HG03135 (cell line): Measurements from ENCODE around the gene PLXNB2.
"Not testable (repeated sequence)": the region's sequence is repeated elsewhere in the genome, so short reads cannot be mapped to it uniquely, and the experiment has no call there.

Experiments
- ATAC-seq: cut with Tn5 transposase; IDR thresholded peaks from one replicate; pipeline ENCODE4 v1.9.1; 2021; ENCODE audit warnings: mild to moderate bottlenecking, moderate library complexity; ENCODE audit not compliant: unreplicated experiment

PLXNB2 gene

DNA sequence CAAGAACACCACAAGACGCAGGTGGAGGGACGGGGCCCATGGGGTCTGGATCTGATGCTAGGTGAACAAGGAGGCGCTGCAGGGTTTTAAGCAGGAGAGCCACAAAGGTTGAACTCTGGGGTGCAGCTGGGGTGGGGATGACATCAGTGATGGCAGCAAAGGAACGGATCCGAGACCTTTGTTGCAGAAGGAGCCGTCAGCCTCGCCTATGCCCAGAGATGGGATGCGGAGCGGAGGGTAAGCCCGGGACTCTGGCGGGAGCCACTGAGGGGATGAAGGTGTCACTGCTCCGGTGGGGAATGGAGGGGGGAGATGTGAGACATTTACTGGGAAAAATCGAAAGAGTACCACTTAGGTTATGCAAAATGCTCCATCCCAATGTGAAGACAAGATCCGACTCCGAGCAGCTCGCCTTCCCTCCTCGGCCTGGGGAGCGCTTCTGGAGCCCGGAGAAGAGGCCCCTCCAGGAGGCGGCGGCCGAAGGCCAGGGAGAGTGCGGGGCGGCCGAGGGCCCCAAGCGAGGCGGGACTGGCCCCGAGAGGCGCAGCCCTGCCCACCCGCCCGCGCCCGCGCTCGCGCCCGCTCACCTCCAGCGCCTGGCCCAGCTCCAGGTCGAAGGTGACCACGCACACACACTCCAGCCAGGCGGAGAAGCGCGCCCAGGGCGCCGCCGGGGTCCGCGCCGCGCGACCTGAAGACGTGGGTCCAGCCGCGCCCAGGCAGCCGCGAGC is 18.9 kb upstream of the PLXNB2 start:
- ATAC-seq = peak; percentile 22

DNA sequence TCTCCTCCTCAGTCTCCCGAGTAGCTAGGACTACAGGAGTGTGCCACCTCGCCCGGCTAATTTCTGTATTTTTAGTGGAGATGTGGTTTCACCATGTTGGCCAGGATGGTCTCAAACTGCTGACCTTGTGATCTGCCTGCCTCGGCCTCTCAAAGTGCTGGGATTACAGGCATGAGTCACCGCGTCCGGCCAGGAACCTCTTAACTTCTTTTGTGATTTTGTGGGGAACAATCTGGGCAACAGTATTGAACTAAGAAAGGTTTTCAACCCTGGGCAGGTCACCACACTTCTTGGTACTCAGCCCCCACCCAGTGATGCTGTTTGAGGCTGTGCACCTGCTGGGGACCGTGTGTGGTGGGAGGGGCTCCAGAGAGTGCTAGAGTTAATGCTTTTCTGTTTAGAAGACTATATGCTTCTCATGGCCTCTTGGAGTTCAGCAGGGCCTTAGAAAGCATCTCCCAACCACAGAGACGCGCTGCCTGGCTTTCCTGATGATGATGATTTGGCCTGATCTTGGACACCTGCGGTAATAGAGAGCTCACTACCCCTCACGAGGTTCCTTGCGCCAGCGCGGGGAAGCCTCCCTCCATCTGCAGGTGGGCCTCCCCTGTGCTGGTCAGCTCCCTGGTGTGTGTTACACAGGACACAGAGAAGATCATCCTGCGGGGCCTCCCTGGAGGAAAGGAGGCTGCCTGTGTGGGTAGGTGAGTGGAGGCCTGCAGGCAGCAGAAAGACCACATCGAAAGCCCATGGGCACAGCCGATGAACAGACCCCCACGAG is 18.2 kb upstream of the PLXNB2 start:
- ATAC-seq = no peak

DNA sequence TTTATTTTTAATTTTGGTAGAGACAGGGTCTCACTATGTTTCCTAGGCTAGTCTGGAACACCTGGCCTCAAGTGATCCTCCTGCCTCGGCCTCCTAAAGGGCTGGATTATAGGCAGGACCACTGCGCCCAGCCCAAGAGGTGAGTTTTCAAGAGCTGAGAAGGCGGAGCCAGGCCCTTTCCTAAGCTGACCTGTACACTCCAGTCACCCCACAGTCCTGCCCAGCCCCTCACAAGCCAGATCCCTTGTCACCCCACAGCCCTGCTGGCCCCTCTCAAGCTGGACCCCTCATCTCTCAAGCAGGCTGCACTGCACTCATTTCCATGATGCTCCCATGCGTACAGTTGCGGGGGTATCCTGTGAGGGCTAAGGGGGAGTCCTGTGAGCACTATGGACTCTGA is 16.5 kb upstream of the PLXNB2 start:
- no peak for ATAC-seq

DNA sequence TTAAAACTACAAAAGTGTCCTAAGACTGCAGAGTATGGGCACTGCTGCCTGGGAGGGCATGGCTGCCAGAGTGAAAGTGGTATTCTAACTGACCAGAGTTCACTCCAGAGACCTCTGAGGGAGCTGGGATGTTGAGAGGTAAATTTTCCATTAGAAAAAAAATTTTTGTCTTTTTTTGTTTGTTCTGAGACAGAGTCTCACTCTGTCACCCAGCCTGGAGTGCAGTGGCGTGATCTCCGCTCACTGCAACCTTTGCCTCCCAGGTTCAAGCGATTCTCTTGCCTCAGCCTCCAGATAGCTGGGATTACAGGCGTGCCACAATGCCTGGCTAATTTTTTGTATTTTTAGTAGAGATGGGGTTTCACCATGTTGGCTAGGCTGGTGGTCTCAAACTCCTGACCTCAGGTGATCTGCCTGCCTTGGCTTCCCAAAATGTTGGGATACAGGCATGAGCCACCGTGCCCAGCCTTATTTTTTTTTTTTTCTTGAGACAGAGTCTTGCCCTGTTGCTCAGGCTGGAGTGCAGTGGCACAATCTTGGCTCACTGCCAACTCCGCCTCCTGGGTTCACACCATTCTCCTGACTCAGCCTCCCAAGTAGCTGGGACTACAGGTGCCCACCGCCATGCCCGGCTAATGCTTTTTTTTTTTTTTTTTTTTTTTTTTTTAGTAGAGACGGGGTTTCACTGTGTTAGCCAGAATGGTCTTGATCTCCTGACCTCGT is 15.1 kb upstream of the PLXNB2 start:
- not testable (repeated sequence) for ATAC-seq

DNA sequence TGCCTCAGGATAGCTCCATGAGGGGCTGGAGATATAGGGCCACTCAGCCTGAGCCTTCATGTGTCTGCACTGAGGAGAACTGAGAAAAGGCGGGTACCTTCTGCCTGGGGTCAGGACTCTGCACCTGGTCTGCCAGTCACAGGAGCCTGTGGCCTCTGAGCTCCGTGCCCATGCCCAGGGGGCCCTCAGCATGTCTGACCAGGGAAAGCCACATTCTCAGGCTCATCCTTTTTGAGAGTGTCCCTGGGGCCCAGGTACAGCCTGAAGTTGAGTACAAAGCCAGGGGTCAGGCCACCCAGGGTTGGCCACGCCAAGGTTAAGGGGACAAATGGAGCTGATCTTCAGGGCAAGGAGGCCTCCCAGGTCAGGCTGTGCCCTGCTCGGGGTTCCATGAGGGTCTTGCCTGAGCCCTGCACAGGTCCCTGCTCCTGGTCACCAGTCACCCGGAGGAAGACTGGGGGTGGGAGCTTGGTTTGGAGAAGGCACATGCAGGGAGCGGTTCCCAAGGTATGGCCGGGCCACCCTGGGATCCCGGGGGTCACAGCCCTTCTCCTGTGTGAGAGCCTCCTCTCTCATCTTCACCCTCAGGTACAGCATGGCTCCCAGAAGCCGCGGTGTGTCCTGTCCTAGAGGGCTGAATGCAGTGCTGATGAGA is 13.4 kb upstream of the PLXNB2 start:
- ATAC-seq = no peak

DNA sequence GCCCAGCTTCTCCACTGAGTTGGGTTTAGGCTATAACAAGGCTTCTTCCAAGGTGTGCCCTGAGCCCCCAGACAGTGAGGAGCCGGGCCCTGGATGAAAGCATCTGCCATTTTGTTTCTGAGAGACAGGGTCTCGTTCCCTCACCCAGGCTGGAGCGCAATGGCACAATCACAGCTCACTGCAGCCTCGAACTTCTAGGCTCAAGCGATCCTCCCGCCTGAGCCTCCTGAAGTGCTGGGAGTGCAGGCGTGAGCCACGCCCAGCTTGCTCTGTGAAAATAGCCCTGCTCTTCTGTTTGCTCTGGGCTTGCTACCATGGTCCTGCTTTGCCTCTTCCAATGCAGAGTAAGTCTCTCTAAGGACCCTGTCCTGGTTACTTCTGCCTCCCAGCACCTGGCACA is 12.7 kb upstream of the PLXNB2 start:
- no peak for ATAC-seq

DNA sequence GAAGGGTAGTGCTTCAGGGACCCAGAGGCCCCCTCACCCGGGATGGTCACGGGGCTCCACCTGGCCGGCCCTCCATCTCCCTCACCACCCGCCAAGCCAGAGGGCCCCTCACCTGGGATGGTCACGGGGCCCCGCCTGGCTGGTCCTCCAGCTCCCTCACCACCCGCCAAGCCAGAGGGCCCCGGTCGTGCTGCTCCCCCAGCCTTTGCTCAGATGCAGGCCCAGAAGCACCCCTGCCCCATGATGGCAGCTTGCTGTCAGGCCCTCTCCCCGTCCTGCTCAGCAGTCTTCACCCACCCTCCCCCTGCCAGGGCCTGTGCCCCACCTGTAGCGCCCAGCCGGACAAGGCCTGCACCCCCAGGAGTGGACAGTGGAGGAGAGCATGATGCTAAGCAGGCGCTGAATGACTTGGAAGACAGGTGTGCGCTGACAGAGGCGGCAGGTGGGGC is 12.1 kb upstream of the PLXNB2 start:
- no peak for ATAC-seq

DNA sequence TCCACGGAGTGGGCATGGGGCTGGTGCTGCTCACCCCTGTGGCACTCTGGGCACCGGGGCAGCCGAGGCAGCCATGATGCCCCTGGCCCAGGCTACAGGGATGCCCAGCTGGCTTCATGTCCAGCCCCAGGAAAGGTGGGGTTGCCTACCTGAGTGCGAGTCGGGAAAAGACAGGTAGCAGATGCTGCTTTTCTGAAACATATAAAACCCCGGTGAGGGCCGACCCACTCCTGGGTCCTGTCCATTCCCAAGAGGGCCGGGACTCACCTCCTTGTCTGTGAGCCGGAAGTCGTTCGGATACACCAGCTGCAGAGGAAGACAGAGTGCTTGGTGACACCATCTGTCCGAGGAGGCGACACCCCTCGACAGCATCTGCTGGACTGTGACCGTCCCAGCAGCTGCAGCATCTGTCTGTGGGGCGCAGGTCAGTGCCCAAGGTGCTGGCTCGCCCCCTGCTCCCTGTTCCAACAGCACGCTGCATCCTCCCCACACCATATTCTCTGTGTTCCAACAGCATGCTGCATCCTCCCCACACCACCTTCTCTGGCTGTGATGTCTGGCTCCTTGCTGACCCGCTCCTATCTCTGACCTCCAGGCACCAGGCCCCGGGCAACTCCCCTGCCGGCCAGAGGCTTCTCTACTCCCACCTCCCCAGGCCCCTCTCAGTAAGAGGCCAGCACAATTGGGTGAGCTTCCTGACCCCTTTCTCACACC is 11.4 kb upstream of the PLXNB2 start:
- ATAC-seq = no peak

DNA sequence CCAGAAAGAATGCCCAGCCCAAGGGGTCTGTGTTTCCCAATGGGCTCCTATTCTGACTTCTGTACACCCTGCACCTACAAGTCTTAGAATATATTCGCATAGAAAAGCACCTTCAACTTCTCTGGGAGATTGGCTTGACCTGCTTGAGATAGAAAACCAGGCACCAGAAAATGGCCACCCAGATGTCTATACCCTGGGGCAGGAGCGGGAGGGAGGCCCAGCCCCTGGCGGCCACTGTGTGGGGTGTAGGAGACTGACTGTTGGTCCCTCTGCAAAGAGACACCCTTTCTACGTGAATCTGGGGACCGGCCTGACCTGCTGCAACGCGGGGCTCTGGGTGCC is 10.9 kb upstream of the PLXNB2 start:
- no peak for ATAC-seq

DNA sequence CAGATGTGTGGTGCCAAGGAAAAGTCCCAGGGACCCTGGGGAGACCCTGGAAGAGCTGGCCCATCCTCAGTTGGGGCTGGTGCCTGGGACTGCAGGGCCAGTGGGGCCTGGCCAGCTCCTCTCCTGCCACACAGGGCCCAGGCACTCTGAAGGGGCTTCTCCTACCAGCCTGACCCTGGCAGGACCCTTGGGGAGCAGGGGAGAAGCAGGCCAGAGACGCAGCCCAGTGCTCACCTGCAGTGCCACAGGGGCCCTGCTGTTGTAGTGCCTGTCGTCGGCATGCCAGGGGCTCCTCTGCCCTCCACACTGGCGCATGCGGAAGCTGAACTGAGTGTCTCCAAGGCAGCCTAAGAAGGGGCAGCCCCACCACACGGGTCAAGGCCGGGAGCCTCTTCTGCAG is 10.2 kb upstream of the PLXNB2 start:
- no peak for ATAC-seq

DNA sequence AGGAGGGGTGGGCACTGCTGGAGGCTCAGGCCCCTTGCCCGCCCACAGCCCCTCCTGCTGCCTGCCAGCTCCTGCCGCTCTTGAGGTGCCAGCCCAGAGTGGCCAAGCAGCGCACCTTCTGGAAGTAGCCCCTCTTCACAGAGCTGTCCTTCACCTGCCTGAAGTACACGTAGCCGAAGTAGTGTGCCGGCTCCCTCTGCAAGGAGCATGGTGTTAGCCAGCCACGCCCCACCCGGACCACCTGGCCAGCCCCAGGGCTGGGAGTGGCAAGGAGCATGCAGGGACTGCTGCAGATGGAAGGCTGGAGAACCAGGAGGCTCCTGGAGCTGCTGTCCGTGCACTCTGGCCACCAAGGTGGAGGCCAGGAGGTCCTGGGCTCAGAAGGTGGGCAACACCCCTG is 9.7 kb upstream of the PLXNB2 start:
- no peak for ATAC-seq

DNA sequence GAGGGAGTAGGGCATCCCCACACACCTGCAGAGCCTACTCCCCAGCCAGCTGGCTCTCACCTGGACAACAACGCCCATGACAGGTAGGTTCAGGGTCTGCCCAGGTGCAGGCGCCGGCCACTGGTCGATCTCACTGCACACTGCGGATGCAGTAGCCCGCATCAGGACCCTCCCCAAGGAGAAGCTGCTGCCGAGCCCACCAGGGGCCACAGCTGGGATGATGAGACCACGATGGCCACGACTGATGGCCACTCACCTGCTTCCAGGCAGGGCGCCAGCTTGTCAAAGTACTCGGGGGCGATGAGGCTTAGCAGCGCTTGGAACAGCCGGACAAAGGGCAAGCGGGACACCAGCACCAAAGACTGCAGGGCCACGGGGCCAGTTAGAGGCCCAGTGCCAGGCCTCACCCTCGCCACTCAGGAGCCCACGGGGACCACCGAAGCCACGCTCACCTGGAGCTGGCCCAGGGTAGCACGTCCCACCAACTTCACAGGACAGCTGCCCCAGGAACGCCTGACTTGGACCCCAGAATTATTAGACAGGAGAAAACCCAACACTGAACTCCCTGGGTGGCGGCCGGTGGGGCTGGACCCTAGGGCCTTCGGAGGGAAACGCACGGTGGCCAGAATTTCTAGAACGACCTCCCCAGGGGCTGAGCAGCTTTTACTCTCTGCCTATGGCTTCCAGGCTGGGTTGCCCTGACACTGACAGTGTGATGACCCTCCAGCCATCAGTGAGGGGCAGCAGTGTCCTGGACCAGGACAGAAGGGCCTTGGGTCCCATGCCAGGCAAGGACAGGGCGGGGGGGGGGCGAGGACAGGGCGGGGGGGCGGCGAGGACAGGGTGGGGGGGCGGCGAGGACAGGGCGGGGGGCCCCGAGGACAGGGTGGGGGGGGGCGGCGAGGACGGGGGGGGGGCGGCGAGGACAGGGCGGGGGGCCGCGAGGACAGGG is 8.9 kb upstream of the PLXNB2 start:
- ATAC-seq = no peak

DNA sequence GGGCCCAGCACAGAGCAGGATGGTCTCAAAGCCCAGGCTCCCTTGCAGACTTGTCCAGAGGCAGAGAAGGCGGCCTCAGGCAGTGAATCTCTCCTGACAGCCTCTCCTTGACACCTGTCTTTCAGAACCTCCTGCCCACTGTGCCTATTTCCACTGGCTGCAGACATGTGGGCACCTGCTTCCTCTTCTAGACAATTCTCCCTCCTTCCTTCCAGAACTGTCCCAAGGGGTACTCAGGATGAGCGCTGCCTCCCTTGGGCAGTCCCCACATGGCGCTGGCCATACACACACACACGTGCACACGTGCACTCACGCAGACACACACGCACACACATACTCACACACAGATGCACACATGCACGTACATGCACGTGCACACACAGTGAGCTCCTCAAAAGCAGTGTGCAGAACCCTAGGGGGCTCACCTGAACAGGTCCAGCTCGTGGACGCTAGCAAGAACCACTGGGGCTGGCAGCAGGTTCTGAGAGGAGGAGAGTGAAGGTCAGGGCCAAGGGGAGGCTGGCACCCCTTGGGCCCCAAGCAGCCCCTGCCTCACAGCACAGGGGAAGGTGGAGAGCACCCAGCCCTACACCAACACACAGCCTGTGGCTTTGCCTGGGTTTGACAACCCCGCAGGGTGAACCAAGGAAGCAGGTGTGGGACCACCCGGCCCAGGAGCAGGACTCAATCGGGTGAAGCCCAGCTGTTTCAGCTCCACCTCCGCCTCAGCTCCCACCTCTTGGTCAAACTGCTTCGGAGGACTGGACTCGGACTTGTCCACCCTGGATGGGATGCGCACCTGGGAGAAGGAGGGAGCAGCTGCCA is 8.1 kb upstream of the PLXNB2 start:
- no peak for ATAC-seq

DNA sequence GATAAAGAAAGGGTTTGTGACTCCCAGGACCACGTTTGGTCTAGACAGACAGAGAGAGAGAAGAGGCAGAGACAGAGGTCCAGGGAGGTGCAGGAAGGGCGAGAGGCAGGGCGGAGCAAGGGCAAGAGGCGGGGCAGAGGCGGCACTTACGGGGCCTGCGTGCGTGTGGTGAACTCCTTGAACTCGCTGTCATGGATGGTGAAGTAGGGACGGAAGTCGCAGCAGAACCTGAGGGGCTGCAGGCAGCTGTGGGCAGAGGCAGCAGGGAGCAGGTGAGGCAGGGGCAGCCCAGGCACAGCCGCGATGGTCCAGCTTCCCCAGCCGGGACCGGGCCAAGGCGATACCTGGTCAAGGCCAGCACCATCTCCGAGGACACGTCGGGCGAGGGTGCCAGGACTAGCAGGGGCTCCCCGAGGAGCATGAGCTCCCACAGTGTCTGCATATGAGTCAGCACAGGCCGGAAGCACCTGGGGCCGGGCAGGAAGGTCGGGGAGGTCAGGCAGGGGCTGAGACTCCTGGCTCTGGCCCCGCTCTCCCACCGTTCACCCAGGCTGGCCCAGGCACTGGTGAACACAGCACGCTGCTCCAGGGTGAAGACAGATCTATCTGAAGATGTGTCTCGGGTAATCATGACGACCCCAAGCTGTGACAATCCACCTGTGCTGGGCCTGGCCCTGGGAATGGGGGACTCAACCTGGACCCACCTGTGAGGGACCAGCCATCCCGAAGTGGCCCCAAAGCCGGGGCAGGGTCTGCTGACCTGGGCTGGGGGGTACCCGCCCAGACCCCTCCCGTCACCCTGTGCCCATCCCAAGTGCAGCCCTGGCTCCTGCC is 7.2 kb upstream of the PLXNB2 start:
- peak; percentile 69 for ATAC-seq

DNA sequence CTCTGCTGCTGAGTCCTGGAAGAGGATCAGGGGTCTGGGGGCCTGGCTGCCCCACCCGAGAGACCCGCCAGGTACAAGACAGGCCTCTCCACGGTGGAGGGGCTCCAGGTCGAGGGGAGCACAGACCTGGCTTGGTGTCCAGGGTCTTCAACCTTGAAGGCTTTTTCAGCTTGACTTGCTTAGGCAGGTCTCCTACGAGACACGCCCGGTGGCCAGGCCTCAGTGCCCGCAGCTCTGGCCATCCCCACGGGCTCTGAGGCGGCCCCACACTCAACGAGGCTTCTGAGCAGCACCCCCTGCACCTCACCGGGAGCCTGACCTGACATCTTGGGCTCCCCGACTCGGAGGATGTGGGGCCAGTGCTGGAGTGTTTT is 6.6 kb upstream of the PLXNB2 start:
- no peak for ATAC-seq

DNA sequence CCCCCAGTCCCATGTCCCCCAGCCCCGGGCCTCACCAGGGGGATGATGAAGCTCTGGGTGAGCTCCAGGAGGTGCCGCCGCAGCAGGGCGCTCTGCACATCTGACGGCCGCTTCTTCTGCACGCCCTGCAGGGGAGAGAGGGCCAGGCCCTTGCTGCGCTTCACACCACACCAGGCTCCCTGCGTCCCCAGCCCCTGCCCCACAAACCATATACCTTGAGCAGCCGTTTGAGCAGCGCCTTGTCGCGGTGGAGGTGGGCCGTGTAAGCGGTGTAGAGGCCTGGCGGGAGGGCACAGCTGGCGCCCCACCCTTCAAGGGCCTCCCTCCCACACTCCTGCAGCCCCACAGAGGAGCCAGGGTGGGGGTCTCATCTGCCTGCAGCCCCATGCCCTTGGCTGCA is 6.2 kb upstream of the PLXNB2 start:
- ATAC-seq = no peak

DNA sequence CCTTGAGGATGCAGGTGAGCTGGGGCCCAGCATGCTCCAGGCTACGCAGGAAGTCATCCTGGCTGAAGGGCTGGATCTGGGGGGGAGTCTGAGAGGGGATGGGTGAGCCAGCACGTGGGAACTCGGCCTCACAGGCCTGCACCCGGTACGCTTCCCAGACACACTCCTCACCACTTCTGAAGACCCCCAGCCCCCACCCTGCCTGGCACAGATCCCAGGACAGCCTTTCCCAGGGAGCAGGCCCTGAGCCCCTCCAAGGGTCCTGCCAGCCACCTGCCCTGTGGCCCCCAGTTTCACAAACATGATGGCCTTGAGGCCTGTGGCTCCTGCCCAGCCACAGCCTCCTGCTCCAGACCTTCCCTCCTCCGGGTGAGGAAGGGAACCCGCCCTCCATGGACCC is 5.6 kb upstream of the PLXNB2 start:
- no peak for ATAC-seq

DNA sequence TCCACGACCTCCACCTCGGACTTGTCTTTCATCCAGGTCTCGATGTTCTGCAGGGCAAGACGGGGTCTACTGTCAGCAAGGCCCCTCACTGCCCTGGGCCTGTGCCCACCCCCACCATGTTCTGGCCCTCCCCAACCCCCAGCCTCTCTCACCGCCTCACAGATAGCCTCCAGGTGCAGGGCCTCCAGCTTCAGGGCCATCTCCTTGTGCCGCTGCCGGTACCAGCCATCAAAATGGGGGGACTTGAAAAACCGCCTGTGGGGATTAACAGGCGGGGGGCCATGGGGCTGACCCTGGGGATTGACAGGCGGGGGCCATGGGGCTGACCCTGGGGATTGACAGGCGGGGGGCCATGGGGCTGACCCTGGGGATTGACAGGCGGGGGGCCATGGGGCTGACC is 4.9 kb upstream of the PLXNB2 start:
- no peak for ATAC-seq
